Ovary (tissue), 9 donors: Measurements from ENCODE around the gene CHCHD1. TPM values are rescaled to one million over a fixed set of nuclear protein-coding genes. Genes with fewer than 3 reads are reported as not detected.

Experiments
- DNase-seq, 5 donors: peaks; one replicate each; pipeline ENCODE4 v3.0.0-alpha.2; 2019 to 2020
- H3K27ac ChIP-seq, 2 donors: fragments of 200-600 bp; one replicate each; pipeline versions ENCODE4 v1.5.1 to v1.8.0; 2019 to 2022
- H3K27me3 ChIP-seq: fragments of 200-600 bp; one replicate; pipeline ENCODE4 v1.8.0; 2022
- H3K36me3 ChIP-seq: fragments of 200-600 bp; sonication (generic); one replicate; pipeline ENCODE4 v1.5.1; 2019
- H3K4me1 ChIP-seq: one replicate; pipeline ENCODE4 v1.8.1; 2013; ENCODE audit warnings: mild to moderate bottlenecking, moderate library complexity; ENCODE audit not compliant: insufficient read depth
- H3K4me3 ChIP-seq: fragments of 200-600 bp; sonication (generic); one replicate; pipeline ENCODE4 v1.5.1; 2017
- H3K9me3 ChIP-seq, 2 donors: fragments of 200-600 bp in 1 of 2; sonication (generic) in 1 of 2; one replicate each; pipeline versions ENCODE4 v1.5.1 to v1.8.1; 2013 to 2019; ENCODE audit warnings: mild to moderate bottlenecking in 1 of 2, moderate library complexity in 1 of 2
- CTCF ChIP-seq, 3 donors: fragments of 450-650 bp in 2 of 3; fragments of 200-600 bp in 1 of 3; IDR thresholded peaks; one replicate each; pipeline versions ENCODE4 v1.5.1 to v1.8.0; 2016 to 2022; ENCODE audit warnings: antibody characterized with exemption in 3 of 3, mild to moderate bottlenecking in 1 of 3
- EP300 ChIP-seq: sonication (generic); formaldehyde crosslinking; IDR thresholded peaks from one replicate; pipeline ENCODE4 v1.6.1; 2017; ENCODE audit warnings: antibody characterized with exemption
- POLR2A ChIP-seq: fragments of 450-650 bp; IDR thresholded peaks from one replicate; pipeline ENCODE4 v1.6.1; 2017; ENCODE audit warnings: antibody characterized with exemption, mild to moderate bottlenecking, moderate library complexity
- WGBS, 3 donors: extraction: QIAGEN DNeasy Blood & Tissue Kit in 1 of 3; methylation state at CpG; one replicate each; pipeline versions ENCODE4 v1.1.5 to v1.1.7; 2013 to 2017; 5-methylcytosine and 5-hydroxymethylcytosine counted together
- intact Hi-C, 4 donors: fragments of 100-400 bp; cut with DNase I; formaldehyde crosslinking; loops; one replicate each; pipeline versions ENCODE4 v1.11.0 to v1.15.1; 2022 to 2023
- polyA plus RNA-seq, 2 donors: library from polyadenylated mRNA; stranded (reverse); fragments of 200-250 nt in 1 of 2; fragments of 350-450 nt in 1 of 2; fragmentation: Illumina TruSeq in 1 of 2; extraction: RNeasy Lipid Tissue Mini Kit (QIAGEN cat#74804) in 1 of 2; gene quantifications; one replicate each; pipeline ENCODE4 v1.2.3, GENCODE V29; 2013 to 2014
- total RNA-seq, 7 donors: library from RNA; depleted of rRNA in 2 of 7; stranded (reverse); fragments of >200 nt in 2 of 7; fragmentation: NEBNext Ultra II Directional in 3 of 7; extraction: Animal tissue kit (Norgen Biotek cat#: 25700) in 3 of 7; gene quantifications; one replicate each; pipeline versions ENCODE4 v1.1.0 to v1.2.4, GENCODE V29; 2016 to 2023
- donor health status: DM: no; HTN: no; CAD: no; lungs with moderate emphysema.
- donor health status: DM: no; HTN: no; CAD: no.
- donor health status: Bipolar disorder and iron deficiency.
- donor health status: DM: yes; HTN: yes; CAD: no.
- donor health status: DM: no; HTN: no; CAD: no.
- donor health status: DM: yes; HTN: yes; CAD: no.

Gene CHCHD1
- total and polyA plus RNA-seq, 9 donors: 12.5 to 33.4 (median 18.0) TPM

DNA sequence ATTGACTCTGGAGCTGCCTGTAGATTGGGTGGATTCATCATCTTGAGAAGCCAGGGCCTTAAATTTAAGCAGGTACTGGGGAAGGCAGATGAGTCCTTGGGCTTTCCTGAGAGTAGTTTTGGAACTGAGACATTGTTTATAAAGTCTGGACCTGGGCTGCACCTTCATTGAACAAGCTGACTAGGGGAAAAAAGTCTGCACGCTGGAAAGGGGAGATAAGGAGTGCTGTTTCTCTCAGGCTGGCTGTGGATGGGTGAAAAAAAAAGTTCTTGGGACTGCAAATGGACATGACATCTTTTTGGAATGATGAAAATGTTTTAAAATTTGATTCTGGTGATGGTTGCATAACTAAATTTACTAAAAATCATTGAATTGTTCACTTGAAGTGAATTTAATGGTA lies 25.7 kb upstream of the CHCHD1 start:
- WGBS, 3 donors: 18 to 33% (median 19%) methylated on average over 1 of the region's 1 CpG
- intact Hi-C loops: no loop called here
- H3K36me3 ChIP-seq: no peaks in the 10 kb centered on the region

GRCh38 chr10:73758704-73759511 lies 22.9 kb upstream of the CHCHD1 start:
- TF ChIP-seq EP300 (no peak), POLR2A (no peak), CTCF (IDR thresholded peaks at IDR 0.05) (no peak)
- Histone ChIP-seq H3K36me3 (no peaks in the 10 kb centered on the region), H3K9me3 (no peaks in the 10 kb centered on the region), H3K4me1 (no peaks in the 10 kb centered on the region), H3K27me3 (no peaks in the 10 kb centered on the region), H3K27ac (no peak overlapping the region), H3K4me3 (no peak overlapping the region)
- DNase-seq: no peak
- intact Hi-C loops: no loop called here
- 91 to 92% (median 92%) methylated on average over 9 of the region's 9 CpGs for WGBS, 3 donors

More for the DNA sequence above, 25.7 kb upstream of the CHCHD1 start:
- H3K9me3 ChIP-seq: no peaks in the 10 kb centered on the region
- H3K4me1 ChIP-seq: no peaks in the 10 kb centered on the region
- no peaks in the 10 kb centered on the region for H3K27me3 ChIP-seq
- no peak overlapping the region for H3K27ac ChIP-seq
- H3K4me3 ChIP-seq: no peak overlapping the region
- no peak for TF ChIP-seq CTCF (IDR thresholded peaks at IDR 0.05)
- TF ChIP-seq POLR2A: no peak
- no peak for TF ChIP-seq EP300
- DNase-seq: no peak

DNA sequence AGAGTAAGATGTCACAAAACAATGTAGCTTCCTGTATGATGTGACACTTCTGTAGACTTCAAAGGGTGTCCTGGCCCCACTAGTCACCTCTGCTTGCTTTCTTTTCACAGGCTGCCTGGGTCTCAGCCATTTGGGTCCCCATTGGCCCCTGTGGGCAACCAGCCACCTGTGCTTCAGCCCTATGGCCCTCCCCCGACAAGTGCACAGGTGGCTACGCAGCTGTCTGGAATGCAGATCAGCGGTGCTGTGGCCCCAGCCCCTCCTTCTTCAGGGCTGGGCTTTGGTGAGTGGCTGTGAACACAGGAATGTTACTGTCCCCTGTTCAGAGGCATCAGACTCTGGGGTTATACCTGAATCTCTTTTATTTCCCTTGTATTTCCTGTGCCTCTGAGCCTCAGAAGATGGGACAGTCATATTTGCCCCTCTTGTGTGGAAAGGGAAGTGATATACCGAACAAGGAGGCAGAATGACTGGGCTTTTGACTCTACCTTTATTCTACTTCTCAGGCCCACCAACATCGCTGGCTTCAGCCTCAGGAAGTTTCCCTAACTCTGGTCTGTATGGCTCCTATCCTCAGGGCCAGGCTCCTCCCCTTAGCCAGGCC lies 22.2 kb upstream of the CHCHD1 start:
- Histone ChIP-seq H3K27ac (no peak overlapping the region), H3K9me3 (no peaks in the 10 kb centered on the region), H3K4me3 (no peak overlapping the region), H3K36me3 (no peaks in the 10 kb centered on the region), H3K27me3 (no peaks in the 10 kb centered on the region), H3K4me1 (no peaks in the 10 kb centered on the region)
- TF ChIP-seq EP300: no peak
- TF ChIP-seq POLR2A: no peak
- no peak for TF ChIP-seq CTCF (IDR thresholded peaks at IDR 0.05)
- no peak for DNase-seq
- intact Hi-C loops: no loop called here
- WGBS, 3 donors: 68 to 79% (median 77%) methylated on average over 5 of the region's 5 CpGs

GRCh38 chr10:73761781-73762180 lies 20.1 kb upstream of the CHCHD1 start:
- Histone ChIP-seq H3K4me3 (no peak overlapping the region), H3K9me3 (no peaks in the 10 kb centered on the region), H3K36me3 (no peaks in the 10 kb centered on the region), H3K27ac (no peak overlapping the region), H3K27me3 (no peaks in the 10 kb centered on the region), H3K4me1 (no peaks in the 10 kb centered on the region)
- TF ChIP-seq EP300 (no peak), POLR2A (no peak), CTCF (IDR thresholded peaks at IDR 0.05) (no peak)
- DNase-seq: no peak
- 63 to 83% (median 71%) methylated on average over 1 of the region's 1 CpG for WGBS, 3 donors
- intact Hi-C loops: no loop called here
